Activated CD4-positive, alpha-beta memory T cell treated with anti-CD3 and anti-CD28 coated beads, Interleukin-2, amount 10 ng/mL, durations not matched to agents 7 days and 5 days (primary cell): ENCODE data around the gene DRG2. TPM values are rescaled to one million over a fixed set of nuclear protein-coding genes. Genes with fewer than 3 reads are reported as not detected.

Experiments used
- CTCF ChIA-PET: fragments of 350-600 bp; sonication (Branson Sonifier 250); formaldehyde crosslinking; loops from one replicate; lab custom pipeline; 2021; ENCODE audit warnings: antibody characterized with exemption, inconsistent platforms; lab: Charles Lee
- POLR2A ChIA-PET: fragments of 350-600 bp; sonication (Branson Sonifier 250); formaldehyde crosslinking; loops from one replicate; lab custom pipeline; 2021; ENCODE audit warnings: antibody characterized with exemption; lab: Charles Lee
- DNase-seq: peaks from one replicate; pipeline ENCODE4 v3.0.0-alpha.2; 2020
- H3K27ac Mint-ChIP-seq: one replicate; pipeline ENCODE4 v1.8.0; 2021; ENCODE audit warnings: mild to moderate bottlenecking, mixed read lengths
- H3K27me3 Mint-ChIP-seq: one replicate; pipeline ENCODE4 v1.8.0; 2021; ENCODE audit warnings: mixed read lengths
- H3K36me3 Mint-ChIP-seq: one replicate; pipeline ENCODE4 v1.8.0; 2021; ENCODE audit warnings: low read depth, mixed read lengths
- H3K4me1 Mint-ChIP-seq: one replicate; pipeline ENCODE4 v1.8.0; 2021; ENCODE audit warnings: mixed read lengths
- H3K4me3 Mint-ChIP-seq: one replicate; pipeline ENCODE4 v1.8.0; 2021; ENCODE audit warnings: mild to moderate bottlenecking, mixed read lengths
- H3K9me3 Mint-ChIP-seq: one replicate; pipeline ENCODE4 v1.8.0; 2021; ENCODE audit warnings: mixed read lengths
- total RNA-seq, 2 experiments: library from RNA; stranded (reverse); gene quantifications; one replicate each; pipeline ENCODE4 v1.2.3, GENCODE V29; 2021

Gene DRG2
- 10 to 100 TPM; 46.3 to 46.5 TPM for total RNA-seq

GRCh38 chr17:18087610-18088491 is at the start of gene DRG2:
Gene DRG2 (plus strand): TSS chr17:18087948. CDS start chr17:18088024, 76 bp downstream.
- no peaks in the 10 kb centered on the region for H3K27me3 Mint-ChIP-seq
- no peaks in the 10 kb centered on the region for H3K9me3 Mint-ChIP-seq
- CTCF ChIA-PET: interaction anchor here (1.1 to 1.2 kb wide), 2 partner anchors 197 to 591 kb away, joined by 3 read pairs; no protein-coding TSS in a partner anchor
- peak within 1 kb of the TSS; percentile 88 for H3K27ac Mint-ChIP-seq
- H3K4me3 Mint-ChIP-seq: peak within 1 kb of the TSS; percentile 96
- POLR2A ChIA-PET: interaction anchor here (0.7 to 1.7 kb wide), 8 partner anchors 9 to 227 kb away, joined by 3 to 8 read pairs (median 4); partner anchors contain the start of genes ALKBH5 and TOP3A
- H3K4me1 Mint-ChIP-seq: peaks cover 28% of the 10 kb centered on the region
- H3K36me3 Mint-ChIP-seq: peaks cover 20% of the 10 kb centered on the region
- peak; percentile 89 for DNase-seq

GRCh38 chr17:18038149-18038850 is 49.4 kb upstream of the DRG2 start:
- no peak for DNase-seq

GRCh38 chr17:18038861-18039534 is 48.8 kb upstream of the DRG2 start, which contains the start of the genes ATPAF2 and GID4:
Gene ATPAF2 (minus strand): TSS chr17:18039168. CDS start chr17:18039013, 155 bp downstream.
Gene GID4 (plus strand): TSS chr17:18039408. CDS start chr17:18039465, 57 bp downstream.
- H3K4me3 Mint-ChIP-seq: peak within 1 kb of the TSS; percentile 95
- peak; percentile 100 for DNase-seq
- ChIA-PET CTCF (interaction anchor here (1.0 kb wide), 1 partner anchor 120 kb away, joined by 3 read pairs; no protein-coding TSS in a partner anchor), POLR2A (interaction anchor here (0.8 to 1.7 kb wide), 5 partner anchors 9 to 203 kb away, joined by 3 to 7 read pairs (median 3); partner anchors contain the start of genes DRC3 and SREBF1)
- H3K27ac Mint-ChIP-seq: peak within 1 kb of the TSS; percentile 85
- no peaks in the 10 kb centered on the region for H3K9me3 Mint-ChIP-seq
- H3K4me1 Mint-ChIP-seq: peaks cover 47% of the 10 kb centered on the region
- peaks cover 12% of the 10 kb centered on the region for H3K36me3 Mint-ChIP-seq
- no peaks in the 10 kb centered on the region for H3K27me3 Mint-ChIP-seq

More at GRCh38 chr17:18038149-18038850, 49.4 kb upstream of the DRG2 start:
- POLR2A ChIA-PET: interaction anchor here (0.8 to 1.7 kb wide), 6 partner anchors 8 to 287 kb away, joined by 3 to 7 read pairs (median 3); partner anchors contain the start of genes DRC3 and SREBF1
- Mint-ChIP-seq H3K4me1 (peaks cover 52% of the 10 kb centered on the region), H3K36me3 (peaks cover 12% of the 10 kb centered on the region), H3K27ac (peak overlapping the region; percentile 85), H3K4me3 (peak overlapping the region; percentile 95), H3K9me3 (no peaks in the 10 kb centered on the region), H3K27me3 (no peaks in the 10 kb centered on the region)
- CTCF ChIA-PET: interaction anchor here (1.0 to 1.1 kb wide), 2 partner anchors 13 to 120 kb away, joined by 3 to 4 read pairs; no protein-coding TSS in a partner anchor

GRCh38 chr17:18039535-18040260 is 48.0 kb upstream of the DRG2 start:
- Mint-ChIP-seq H3K9me3 (no peaks in the 10 kb centered on the region), H3K4me3 (peak overlapping the region; percentile 95), H3K4me1 (peaks cover 47% of the 10 kb centered on the region), H3K27me3 (no peaks in the 10 kb centered on the region), H3K27ac (peak overlapping the region; percentile 85), H3K36me3 (peaks cover 12% of the 10 kb centered on the region)
- ChIA-PET CTCF (no interaction called here), POLR2A (interaction anchor here (1.7 kb wide), 1 partner anchor 204 kb away, joined by 7 read pairs; the partner anchor contains the start of gene SREBF1)
- no peak for DNase-seq

GRCh38 chr17:18040261-18040858 is 47.4 kb upstream of the DRG2 start:
- H3K36me3 Mint-ChIP-seq: peaks cover 12% of the 10 kb centered on the region
- ChIA-PET POLR2A (no interaction called here), CTCF (no interaction called here)
- H3K4me1 Mint-ChIP-seq: peaks cover 47% of the 10 kb centered on the region
- peak overlapping the region; percentile 83 for H3K4me3 Mint-ChIP-seq
- no peak for DNase-seq
- no peaks in the 10 kb centered on the region for H3K9me3 Mint-ChIP-seq
- H3K27me3 Mint-ChIP-seq: no peaks in the 10 kb centered on the region
- peak overlapping the region; percentile 70 for H3K27ac Mint-ChIP-seq

- ChIA-PET CTCF (interaction anchor here (1.2 kb wide), 1 partner anchor 9 kb away, joined by 3 read pairs; no protein-coding TSS in a partner anchor), POLR2A (no interaction called here)
- Mint-ChIP-seq H3K9me3 (no peaks in the 10 kb centered on the region), H3K27me3 (no peaks in the 10 kb centered on the region), H3K4me3 (peak overlapping the region; percentile 83), H3K27ac (no peak overlapping the region), H3K36me3 (peaks cover 12% of the 10 kb centered on the region), H3K4me1 (peaks cover 40% of the 10 kb centered on the region)
- no peak for DNase-seq
These were observed 46.0 kb upstream of the DRG2 start for GRCh38 chr17:18041776-18042175.

GRCh38 chr17:18042983-18043382 is 44.8 kb upstream of the DRG2 start:
- Mint-ChIP-seq H3K27ac (no peak overlapping the region), H3K27me3 (no peaks in the 10 kb centered on the region), H3K36me3 (peaks cover 12% of the 10 kb centered on the region), H3K9me3 (no peaks in the 10 kb centered on the region), H3K4me1 (peaks cover 30% of the 10 kb centered on the region), H3K4me3 (no peak overlapping the region)
- ChIA-PET CTCF (interaction anchor here (0.6 kb wide), 1 partner anchor 29 kb away, joined by 3 read pairs; no protein-coding TSS in a partner anchor), POLR2A (no interaction called here)
- no peak for DNase-seq

GRCh38 chr17:18043491-18043890 is 44.3 kb upstream of the DRG2 start:
- CTCF ChIA-PET: no interaction called here
- POLR2A ChIA-PET: no interaction called here
- no peaks in the 10 kb centered on the region for H3K27me3 Mint-ChIP-seq
- H3K4me1 Mint-ChIP-seq: peaks cover 25% of the 10 kb centered on the region
- no peaks in the 10 kb centered on the region for H3K9me3 Mint-ChIP-seq
- no peak for DNase-seq
- H3K27ac Mint-ChIP-seq: no peak overlapping the region
- no peak overlapping the region for H3K4me3 Mint-ChIP-seq
- peaks cover 12% of the 10 kb centered on the region for H3K36me3 Mint-ChIP-seq

GRCh38 chr17:18044609-18045008 is 43.1 kb upstream of the DRG2 start:
- H3K4me3 Mint-ChIP-seq: no peak overlapping the region
- H3K27ac Mint-ChIP-seq: no peak overlapping the region
- peaks cover 7% of the 10 kb centered on the region for H3K36me3 Mint-ChIP-seq
- H3K27me3 Mint-ChIP-seq: no peaks in the 10 kb centered on the region
- ChIA-PET POLR2A (no interaction called here), CTCF (no interaction called here)
- H3K9me3 Mint-ChIP-seq: no peaks in the 10 kb centered on the region
- DNase-seq: no peak
- H3K4me1 Mint-ChIP-seq: peaks cover 21% of the 10 kb centered on the region

GRCh38 chr17:18045691-18046350 is 41.9 kb upstream of the DRG2 start:
- Mint-ChIP-seq H3K4me1 (peaks cover 13% of the 10 kb centered on the region), H3K27me3 (no peaks in the 10 kb centered on the region), H3K9me3 (no peaks in the 10 kb centered on the region), H3K36me3 (peaks cover under 1% of the 10 kb centered on the region), H3K27ac (no peak overlapping the region), H3K4me3 (no peak overlapping the region)
- ChIA-PET POLR2A (no interaction called here), CTCF (no interaction called here)
- no peak for DNase-seq

- no peak overlapping the region for H3K4me3 Mint-ChIP-seq
- POLR2A ChIA-PET: no interaction called here
- H3K4me1 Mint-ChIP-seq: peaks cover 6% of the 10 kb centered on the region
- H3K27ac Mint-ChIP-seq: no peak overlapping the region
- DNase-seq: no peak
- CTCF ChIA-PET: no interaction called here
- no peaks in the 10 kb centered on the region for H3K27me3 Mint-ChIP-seq
- H3K36me3 Mint-ChIP-seq: peaks cover 28% of the 10 kb centered on the region
- H3K9me3 Mint-ChIP-seq: no peaks in the 10 kb centered on the region
These were observed 32.2 kb upstream of the DRG2 start for GRCh38 chr17:18055597-18055996.
